GM13977 (cell line): ENCODE measurements around the gene TMEM106C.

Experiments
- DNase-seq: peaks from one replicate; pipeline ENCODE4 v3.0.0; 2012; ENCODE audit warnings: low spot score
- in situ Hi-C: fragments of 300-500 bp; cut with MboI; formaldehyde crosslinking; loops from one replicate; pipeline ENCODE4 v1.12.0; 2022; ENCODE audit warnings: low sequenced_read_pairs, low pct_unique_long_range_greater_than_20kb, mixed read lengths, inconsistent platforms; ENCODE audit not compliant: unreplicated experiment
- TF ChIP-seq, protein P1 (sequence below): IDR thresholded peaks from 2 replicates; pipeline ENCODE4 v1.5.1; 2012; ENCODE audit warnings: mild to moderate bottlenecking, control low read depth; ENCODE audit not compliant: insufficient read depth; ENCODE audit errors: extremely low read depth, missing control alignments

The TMEM106C gene

DNA sequence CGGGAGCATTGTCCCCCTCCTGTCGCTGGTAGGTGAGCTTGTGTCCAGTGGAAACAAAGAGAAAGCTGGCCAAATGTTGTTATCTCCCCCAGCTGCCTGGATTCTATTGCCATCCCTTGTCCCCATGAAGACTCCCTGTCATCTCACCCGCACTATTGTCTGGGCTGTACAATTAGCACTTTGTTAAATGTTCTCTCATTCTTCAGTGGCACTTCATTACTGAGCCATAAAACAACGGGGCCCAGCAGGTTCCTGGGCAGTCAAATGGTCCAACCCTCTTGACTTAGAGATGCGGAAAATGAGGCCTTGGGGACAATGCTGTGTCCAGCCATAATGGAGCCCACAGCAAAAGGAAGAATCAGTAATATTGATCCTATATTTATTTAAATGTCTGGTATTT lies 54.1 kb downstream of the TMEM106C start:
- in situ Hi-C loops: no loop called here
- DNase-seq: no peak

DNA sequence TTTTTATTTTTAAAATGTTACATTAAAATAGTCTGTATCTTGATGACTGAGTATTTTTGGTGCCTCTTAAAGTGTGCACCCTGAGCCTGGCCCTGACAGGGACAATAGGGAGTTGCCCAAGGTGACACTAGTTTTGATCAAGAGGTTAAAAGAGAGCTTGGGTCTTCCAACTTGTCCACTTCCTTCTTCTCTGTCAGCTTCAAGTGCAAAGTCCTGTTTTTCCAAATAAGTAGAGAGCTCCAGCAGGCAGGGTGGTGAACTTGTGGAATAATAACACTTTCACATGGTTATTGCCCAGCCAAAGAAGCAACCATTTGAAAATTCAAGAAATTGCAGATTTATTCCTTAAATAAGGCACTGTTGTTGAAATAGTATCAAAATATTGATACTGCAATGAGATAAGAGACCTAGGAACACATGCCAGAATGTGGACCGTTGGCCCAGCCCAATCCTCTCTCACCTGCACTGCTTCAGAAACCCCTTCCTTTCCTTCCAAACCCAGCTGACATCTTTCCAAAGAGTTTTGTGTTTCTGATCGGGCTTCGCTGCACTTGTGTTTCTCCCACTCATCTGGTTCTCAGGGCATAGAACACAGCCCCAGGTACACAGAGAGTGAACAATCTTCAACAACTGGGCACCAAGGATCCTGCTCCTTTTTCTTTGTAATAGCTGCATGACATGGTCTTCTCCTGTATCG lies 54.7 kb downstream of the TMEM106C start:
- no peak for DNase-seq
- in situ Hi-C loops: no loop called here
- TF ChIP-seq, protein P1, sequence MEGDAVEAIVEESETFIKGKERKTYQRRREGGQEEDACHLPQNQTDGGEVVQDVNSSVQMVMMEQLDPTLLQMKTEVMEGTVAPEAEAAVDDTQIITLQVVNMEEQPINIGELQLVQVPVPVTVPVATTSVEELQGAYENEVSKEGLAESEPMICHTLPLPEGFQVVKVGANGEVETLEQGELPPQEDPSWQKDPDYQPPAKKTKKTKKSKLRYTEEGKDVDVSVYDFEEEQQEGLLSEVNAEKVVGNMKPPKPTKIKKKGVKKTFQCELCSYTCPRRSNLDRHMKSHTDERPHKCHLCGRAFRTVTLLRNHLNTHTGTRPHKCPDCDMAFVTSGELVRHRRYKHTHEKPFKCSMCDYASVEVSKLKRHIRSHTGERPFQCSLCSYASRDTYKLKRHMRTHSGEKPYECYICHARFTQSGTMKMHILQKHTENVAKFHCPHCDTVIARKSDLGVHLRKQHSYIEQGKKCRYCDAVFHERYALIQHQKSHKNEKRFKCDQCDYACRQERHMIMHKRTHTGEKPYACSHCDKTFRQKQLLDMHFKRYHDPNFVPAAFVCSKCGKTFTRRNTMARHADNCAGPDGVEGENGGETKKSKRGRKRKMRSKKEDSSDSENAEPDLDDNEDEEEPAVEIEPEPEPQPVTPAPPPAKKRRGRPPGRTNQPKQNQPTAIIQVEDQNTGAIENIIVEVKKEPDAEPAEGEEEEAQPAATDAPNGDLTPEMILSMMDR: no peak

More for the DNA sequence above, 54.1 kb downstream of the TMEM106C start:
- TF ChIP-seq, protein P1: no peak
